NCI-H128 (cell line): ENCODE data around the gene MESP2.

Experiments used
- DNase-seq: peaks from one replicate; lab custom pipeline; 2025; ENCODE audit not compliant: unreplicated experiment; lab: John Stamatoyannopoulos, UW

MESP2 gene

GRCh38 chr15:89776274-89777072 is at the start of gene MESP2:
MESP2 (plus strand) TSS chr15:89776332; CDS start chr15:89776358, 26 bp downstream.
- DNase-seq = no peak

GRCh38 chr15:89728254-89728653 is 47.9 kb upstream of the MESP2 start:
- no peak for DNase-seq

- no peak for DNase-seq
Measured at GRCh38 chr15:89731275-89731674, 44.9 kb upstream of the MESP2 start.

GRCh38 chr15:89732451-89733172 is 43.5 kb upstream of the MESP2 start:
- no peak for DNase-seq

- DNase-seq = no peak
Measured at GRCh38 chr15:89735773-89736172, 40.4 kb upstream of the MESP2 start.

GRCh38 chr15:89740137-89740536 is 36.0 kb upstream of the MESP2 start:
- peak; percentile 55 for DNase-seq

GRCh38 chr15:89743011-89743410 is 33.1 kb upstream of the MESP2 start:
- DNase-seq = no peak

GRCh38 chr15:89743594-89743993 is 32.5 kb upstream of the MESP2 start:
- DNase-seq = no peak

- no peak for DNase-seq
Measured at GRCh38 chr15:89745131-89745530, 31.0 kb upstream of the MESP2 start.

GRCh38 chr15:89745768-89746167 is 30.4 kb upstream of the MESP2 start:
- DNase-seq = no peak

- DNase-seq = no peak
Measured at GRCh38 chr15:89746386-89746780, 29.7 kb upstream of the MESP2 start.

- DNase-seq = no peak
Measured at GRCh38 chr15:89747708-89748682, 28.1 kb upstream of the MESP2 start.

GRCh38 chr15:89749054-89749453 is 27.1 kb upstream of the MESP2 start:
- DNase-seq = no peak

- no peak for DNase-seq
Measured at GRCh38 chr15:89749526-89749925, 26.6 kb upstream of the MESP2 start.

- no peak for DNase-seq
Measured at GRCh38 chr15:89749951-89750559, 26.1 kb upstream of the MESP2 start.

- peak; percentile 72 for DNase-seq
Measured at GRCh38 chr15:89750560-89751542, 25.3 kb upstream of the MESP2 start, which contains the start of gene MESP1. MESP1 (minus strand) TSS chr15:89751249; CDS start chr15:89751231, 18 bp downstream.

- no peak for DNase-seq
Measured at GRCh38 chr15:89751748-89752147, 24.4 kb upstream of the MESP2 start.

- DNase-seq = no peak
Measured at GRCh38 chr15:89753855-89754254, 22.3 kb upstream of the MESP2 start.

GRCh38 chr15:89754361-89755154 is 21.6 kb upstream of the MESP2 start:
- no peak for DNase-seq
